ENCODE results near the gene TECPR2.

Gene TECPR2

GRCh38 chr14:102473559-102473958 is 110.8 kb downstream of the TECPR2 start:
- H3K36me3 ChIP-seq, result peaks cover 54% of the 10 kb centered on the region

DNA sequence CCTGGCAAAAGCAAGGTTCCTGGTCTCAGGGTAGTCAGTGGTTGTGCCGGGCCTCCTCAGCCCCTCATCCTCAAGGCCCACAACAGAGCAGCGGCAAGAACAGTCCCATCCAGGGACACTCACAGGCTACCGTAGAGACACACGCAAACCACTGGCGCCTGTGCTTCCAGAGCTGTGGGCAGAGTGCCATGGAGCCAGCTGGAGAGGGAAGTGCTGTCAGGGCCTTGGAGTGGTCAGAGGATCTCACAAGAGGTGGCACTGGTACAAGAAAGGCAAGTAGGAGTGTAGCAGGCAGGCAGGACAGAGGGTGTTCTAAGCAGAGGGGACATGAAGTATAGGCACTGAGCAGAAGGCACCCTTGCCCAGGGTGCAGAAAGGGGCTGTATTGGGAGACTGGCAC is 112.2 kb downstream of the TECPR2 start:
- peaks cover 10 to 12% of the 10 kb centered on the region in 2 experiments for H3K4me1 ChIP-seq (ENCODE audit: control insufficient read depth in 1 of 2, insufficient read depth in 1 of 2, low read depth in 1 of 2, low read length in 1 of 2)
- H3K9me3 ChIP-seq, result no peaks in the 10 kb centered on the region
- H3K36me3 ChIP-seq, result peaks cover 51% of the 10 kb centered on the region
- TF ChIP-seq, protein P1, sequence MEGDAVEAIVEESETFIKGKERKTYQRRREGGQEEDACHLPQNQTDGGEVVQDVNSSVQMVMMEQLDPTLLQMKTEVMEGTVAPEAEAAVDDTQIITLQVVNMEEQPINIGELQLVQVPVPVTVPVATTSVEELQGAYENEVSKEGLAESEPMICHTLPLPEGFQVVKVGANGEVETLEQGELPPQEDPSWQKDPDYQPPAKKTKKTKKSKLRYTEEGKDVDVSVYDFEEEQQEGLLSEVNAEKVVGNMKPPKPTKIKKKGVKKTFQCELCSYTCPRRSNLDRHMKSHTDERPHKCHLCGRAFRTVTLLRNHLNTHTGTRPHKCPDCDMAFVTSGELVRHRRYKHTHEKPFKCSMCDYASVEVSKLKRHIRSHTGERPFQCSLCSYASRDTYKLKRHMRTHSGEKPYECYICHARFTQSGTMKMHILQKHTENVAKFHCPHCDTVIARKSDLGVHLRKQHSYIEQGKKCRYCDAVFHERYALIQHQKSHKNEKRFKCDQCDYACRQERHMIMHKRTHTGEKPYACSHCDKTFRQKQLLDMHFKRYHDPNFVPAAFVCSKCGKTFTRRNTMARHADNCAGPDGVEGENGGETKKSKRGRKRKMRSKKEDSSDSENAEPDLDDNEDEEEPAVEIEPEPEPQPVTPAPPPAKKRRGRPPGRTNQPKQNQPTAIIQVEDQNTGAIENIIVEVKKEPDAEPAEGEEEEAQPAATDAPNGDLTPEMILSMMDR (IDR thresholded peaks at IDR 0.05), result no peak
- no peak overlapping the region for H3K4me3 ChIP-seq (ENCODE audit: low read depth in 1 of 2, low read length in 1 of 2)
- no peaks in the 10 kb centered on the region for H3K27me3 ChIP-seq
- no peak overlapping the region for H3K27ac ChIP-seq

More at GRCh38 chr14:102473559-102473958, 110.8 kb downstream of the TECPR2 start:
- H3K4me1 ChIP-seq (ENCODE audit: control insufficient read depth in 1 of 2, insufficient read depth in 1 of 2, low read depth in 1 of 2, low read length in 1 of 2), result peaks cover 10 to 12% of the 10 kb centered on the region in 2 experiments
- H3K27me3 ChIP-seq, result no peaks in the 10 kb centered on the region
- TF ChIP-seq, protein P1 (IDR thresholded peaks at IDR 0.05), result no peak
- H3K27ac ChIP-seq, result no peak overlapping the region
- no peak overlapping the region for H3K4me3 ChIP-seq (ENCODE audit: low read depth in 1 of 2, low read length in 1 of 2)
- no peaks in the 10 kb centered on the region for H3K9me3 ChIP-seq

- Histone ChIP-seq H3K9me3 (no peaks in the 10 kb centered on the region), H3K4me1 (ENCODE audit: control insufficient read depth in 1 of 2, insufficient read depth in 1 of 2, low read depth in 1 of 2, low read length in 1 of 2) (no peaks in the 10 kb centered on the region), H3K27ac (peak overlapping the region; percentile 60), H3K4me3 (ENCODE audit: low read depth in 1 of 2, low read length in 1 of 2) (no peak overlapping the region), H3K27me3 (no peaks in the 10 kb centered on the region), H3K36me3 (peaks cover 37% of the 10 kb centered on the region)
- TF ChIP-seq, protein P1 (IDR thresholded peaks at IDR 0.05), result no peak
These were observed 116.4 kb downstream of the TECPR2 start for GRCh38 chr14:102479107-102479506.

DNA sequence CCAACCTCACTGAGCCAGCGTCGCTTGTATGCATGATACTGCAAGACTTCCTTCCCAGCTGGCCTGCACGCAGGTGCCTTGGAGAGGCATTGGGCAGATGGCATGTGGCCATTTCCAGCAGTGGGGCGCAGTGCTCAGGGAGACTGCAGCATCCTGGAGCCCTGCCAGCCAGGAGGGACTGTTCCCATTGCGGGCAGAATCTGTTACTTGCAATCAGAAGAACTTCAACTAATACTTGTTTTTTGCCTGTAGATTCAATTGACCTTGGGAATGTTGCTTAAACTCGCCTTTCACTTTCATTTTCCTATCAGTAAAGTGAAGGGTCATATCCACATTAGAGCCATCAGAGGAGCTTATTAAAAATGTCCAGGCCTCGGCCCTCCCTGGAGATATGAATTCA is 117.0 kb downstream of the TECPR2 start:
- no peaks in the 10 kb centered on the region for H3K9me3 ChIP-seq
- H3K4me3 ChIP-seq (ENCODE audit: low read depth in 1 of 2, low read length in 1 of 2), result no peak overlapping the region
- H3K27me3 ChIP-seq, result no peaks in the 10 kb centered on the region
- no peaks in the 10 kb centered on the region for H3K4me1 ChIP-seq (ENCODE audit: control insufficient read depth in 1 of 2, insufficient read depth in 1 of 2, low read depth in 1 of 2, low read length in 1 of 2)
- H3K27ac ChIP-seq, result peak overlapping the region; percentile 60
- TF ChIP-seq, protein P1 (IDR thresholded peaks at IDR 0.05), result no peak
- peaks cover 37% of the 10 kb centered on the region for H3K36me3 ChIP-seq

DNA sequence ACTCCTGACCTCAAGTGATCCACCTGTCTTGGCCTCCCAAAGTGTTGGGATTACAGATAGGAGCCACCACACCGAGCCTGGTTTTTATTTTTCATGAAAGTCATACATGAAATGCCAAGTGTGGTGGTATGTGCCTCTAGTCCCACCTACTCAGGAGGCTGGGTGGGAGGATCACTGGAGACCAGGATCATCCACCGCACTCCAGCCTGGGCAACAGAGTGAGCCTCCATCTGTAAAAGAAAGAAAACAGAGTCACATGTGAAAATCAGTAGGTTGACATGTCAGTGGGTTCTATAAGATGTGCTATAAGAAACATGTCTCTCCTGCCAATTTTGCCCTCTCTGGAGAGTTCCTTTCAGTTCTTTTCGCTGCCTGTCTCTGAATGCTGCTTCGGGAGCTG is 118.6 kb downstream of the TECPR2 start:
- Histone ChIP-seq H3K36me3 (peaks cover 38% of the 10 kb centered on the region), H3K9me3 (no peaks in the 10 kb centered on the region), H3K4me1 (ENCODE audit: control insufficient read depth in 1 of 2, insufficient read depth in 1 of 2, low read depth in 1 of 2, low read length in 1 of 2) (no peaks in the 10 kb centered on the region), H3K27ac (no peak overlapping the region), H3K27me3 (no peaks in the 10 kb centered on the region), H3K4me3 (ENCODE audit: low read depth in 1 of 2, low read length in 1 of 2) (no peak overlapping the region)
- TF ChIP-seq, protein P1 (IDR thresholded peaks at IDR 0.05), result no peak

DNA sequence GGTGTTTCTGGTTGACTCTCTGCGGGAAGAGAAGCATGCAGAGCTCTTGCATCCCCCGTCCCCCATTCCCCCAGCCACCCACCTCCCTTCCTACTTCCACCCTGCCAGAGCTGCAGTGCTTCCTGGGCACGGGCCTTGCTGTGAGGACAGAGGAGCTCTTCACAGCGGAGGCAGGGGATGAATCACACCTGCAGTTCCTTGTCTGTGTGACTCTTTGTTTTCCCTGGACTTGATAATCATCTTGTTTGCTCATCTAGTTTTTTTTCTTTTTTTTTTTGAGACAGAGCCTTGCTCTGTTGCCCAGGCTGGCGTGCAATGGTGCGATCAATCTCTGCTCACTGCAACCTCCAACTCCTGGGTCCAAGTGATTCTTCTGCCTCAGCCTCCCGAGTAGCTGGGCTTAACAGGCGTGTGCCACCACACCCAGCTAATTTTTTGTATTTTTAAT is 119.1 kb downstream of the TECPR2 start:
- H3K4me3 ChIP-seq (ENCODE audit: low read depth in 1 of 2, low read length in 1 of 2), result no peak overlapping the region
- TF ChIP-seq, protein P1 (IDR thresholded peaks at IDR 0.05), result no peak
- H3K36me3 ChIP-seq, result peaks cover 40% of the 10 kb centered on the region
- H3K27me3 ChIP-seq, result no peaks in the 10 kb centered on the region
- H3K9me3 ChIP-seq, result no peaks in the 10 kb centered on the region
- H3K27ac ChIP-seq, result no peak overlapping the region
- no peaks in the 10 kb centered on the region for H3K4me1 ChIP-seq (ENCODE audit: control insufficient read depth in 1 of 2, insufficient read depth in 1 of 2, low read depth in 1 of 2, low read length in 1 of 2)

Data from neutrophil (primary cell).